K562 (cell line): ENCODE results near the gene DGKZ. TPM values are rescaled to one million over a fixed set of nuclear protein-coding genes. Genes with fewer than 3 reads are reported as not detected.

Experiments used
- CREBBP ChIP-seq: IDR thresholded peaks from one replicate; pipeline ENCODE4 v1.6.1; 2012; ENCODE audit warnings: low read depth, mild to moderate bottlenecking, control low read depth, inconsistent platforms, low read length
- CTBP1 ChIP-seq: fragments of 450-650 bp; IDR thresholded peaks from 2 replicates; pipeline ENCODE4 v1.6.1; 2016; ENCODE audit warnings: borderline replicate concordance
- HSF4 ChIP-seq: fragments of 250-450 bp; sonication (Bioruptor Pico); IDR thresholded peaks from 2 replicates; pipeline ENCODE4 v2.1.2; 2022; ENCODE audit warnings: mild to moderate bottlenecking, moderate library complexity, borderline replicate concordance
- MCM7 ChIP-seq, 2 experiments: fragments of 450-650 bp; IDR thresholded peaks; 2 replicates each; pipeline ENCODE4 v1.6.1; 2016 to 2018
- NFE2 ChIP-seq: IDR thresholded peaks from 2 replicates; pipeline ENCODE4 v1.6.1; 2014; ENCODE audit warnings: antibody characterized with exemption, low read depth
- PREB ChIP-seq: sonication (generic); formaldehyde crosslinking; IDR thresholded peaks from 2 replicates; pipeline ENCODE4 v1.8.1; 2023; ENCODE audit warnings: mild to moderate bottlenecking, missing genetic modification reagents
- STAT5A ChIP-seq: IDR thresholded peaks from 2 replicates; pipeline ENCODE4 v1.6.1; 2012; ENCODE audit warnings: low read length, inconsistent platforms, borderline replicate concordance
- TAF1 ChIP-seq: IDR thresholded peaks from 2 replicates; pipeline ENCODE4 v1.6.1; 2011; ENCODE audit warnings: mild to moderate bottlenecking, low read length, moderate library complexity; ENCODE audit not compliant: insufficient read depth, control insufficient read depth, severe bottlenecking; ENCODE audit errors: extremely low read depth
- TAF15 ChIP-seq: fragments of 200-400 bp; formaldehyde crosslinking; IDR thresholded peaks from 2 replicates; pipeline ENCODE4 v1.6.1; 2017; ENCODE audit warnings: mild to moderate bottlenecking, low read depth, low read length, moderate library complexity
- TFAP4 ChIP-seq: sonication (generic); formaldehyde crosslinking; IDR thresholded peaks from 2 replicates; pipeline ENCODE4 v1.8.0; 2022; ENCODE audit warnings: missing genetic modification reagents, mild to moderate bottlenecking, moderate library complexity, borderline replicate concordance
- TOE1 ChIP-seq, 2 experiments: fragments of 450-650 bp in 1 of 2; sonication (generic) in 1 of 2; formaldehyde crosslinking in 1 of 2; IDR thresholded peaks; 2 replicates each; pipeline versions ENCODE4 v1.7.1 to v1.8.0; 2016 to 2022; ENCODE audit warnings: borderline replicate concordance in 2 of 2, mild to moderate bottlenecking in 2 of 2, antibody characterized with exemption in 1 of 2, inconsistent platforms in 1 of 2, low read depth in 1 of 2, missing genetic modification reagents in 1 of 2, moderate library complexity in 1 of 2
- ZBTB1 ChIP-seq: sonication (generic); formaldehyde crosslinking; IDR thresholded peaks from 2 replicates; pipeline ENCODE4 v1.8.1; 2023; ENCODE audit warnings: missing genetic modification reagents, low read depth, mild to moderate bottlenecking, borderline replicate concordance
- ZNF197 ChIP-seq: fragments of 200-800 bp; sonication (Bioruptor generic); IDR thresholded peaks from 2 replicates; pipeline ENCODE4 v1.6.1; 2016; ENCODE audit warnings: low read depth, missing genetic modification characterization, missing compliant biosample characterization
- ZNF239 ChIP-seq: fragments of 250-450 bp; sonication (Bioruptor Pico); IDR thresholded peaks from 2 replicates; pipeline ENCODE4 v1.4.0; 2020; ENCODE audit warnings: mild to moderate bottlenecking
- ZNF263 ChIP-seq: sonication (generic); formaldehyde crosslinking; IDR thresholded peaks from 2 replicates; pipeline ENCODE4 v1.8.0; 2022; ENCODE audit warnings: mild to moderate bottlenecking, missing genetic modification reagents, borderline replicate concordance
- ZNF347 ChIP-seq: fragments of 450-650 bp; formaldehyde crosslinking; IDR thresholded peaks from 2 replicates; pipeline ENCODE4 v1.4.0; 2020; ENCODE audit warnings: low read depth, mild to moderate bottlenecking, moderate library complexity
- ZNF75A ChIP-seq: fragments of 450-650 bp; formaldehyde crosslinking; IDR thresholded peaks from 2 replicates; pipeline ENCODE4 v1.4.0; 2020; ENCODE audit warnings: mild to moderate bottlenecking
- ZNF830 ChIP-seq: fragments of 250-450 bp; sonication (Bioruptor Pico); IDR thresholded peaks from 2 replicates; pipeline ENCODE4 v1.5.0; 2021; ENCODE audit warnings: mild to moderate bottlenecking
- polyA plus RNA-seq, 8 experiments: library from polyadenylated mRNA; depleted of rRNA in 4 of 8; stranded (reverse) in 5 of 8; unstranded in 3 of 8; fragments of >200 nt; fragmentation: Nextera tagmentation in 2 of 8; fragmentation: Illumina TruSeq in 1 of 8; extraction: Ambion mirVana in 2 of 8; extraction: Trizol in 1 of 8; gene quantifications; 2 replicates each; pipeline versions ENCODE4 v1.2.1 to v1.2.3, GENCODE V29; 2011 to 2014; ENCODE audit warnings: inconsistent platforms in 1 of 8, missing spikeins in 1 of 8
- total RNA-seq, 7 experiments: library from RNA; depleted of rRNA in 6 of 7; stranded (reverse); fragments of >200 nt in 6 of 7; fragmentation: Illumina TruSeq in 2 of 7; extraction: Trizol in 2 of 7; gene quantifications; 2 replicates each; pipeline versions ENCODE4 v1.2.1 to v1.2.3, GENCODE V29; 2011 to 2021; ENCODE audit warnings: low replicate concordance in 1 of 7
- TF ChIP-seq, protein P1 (sequence below): fragments of 250-450 bp; sonication (Bioruptor Pico); IDR thresholded peaks from 2 replicates; pipeline ENCODE4 v1.4.0; 2020; ENCODE audit warnings: borderline replicate concordance
- TF ChIP-seq, protein P2 (sequence below): fragments of 250-450 bp; sonication (Bioruptor Pico); IDR thresholded peaks from 2 replicates; pipeline ENCODE4 v1.8.0; 2021; ENCODE audit warnings: mild to moderate bottlenecking, moderate library complexity
- TF ChIP-seq, protein P3 (sequence below): IDR thresholded peaks from 2 replicates; pipeline ENCODE4 v1.6.1; 2016; ENCODE audit warnings: missing genetic modification characterization, missing compliant biosample characterization

DGKZ gene
- total and polyA plus RNA-seq, 9 of the 15 experiments (the other 6 are each of a cell fraction or from before 2014, with no cell fraction given): 0.51 to 100 (median 44.2) TPM

DNA sequence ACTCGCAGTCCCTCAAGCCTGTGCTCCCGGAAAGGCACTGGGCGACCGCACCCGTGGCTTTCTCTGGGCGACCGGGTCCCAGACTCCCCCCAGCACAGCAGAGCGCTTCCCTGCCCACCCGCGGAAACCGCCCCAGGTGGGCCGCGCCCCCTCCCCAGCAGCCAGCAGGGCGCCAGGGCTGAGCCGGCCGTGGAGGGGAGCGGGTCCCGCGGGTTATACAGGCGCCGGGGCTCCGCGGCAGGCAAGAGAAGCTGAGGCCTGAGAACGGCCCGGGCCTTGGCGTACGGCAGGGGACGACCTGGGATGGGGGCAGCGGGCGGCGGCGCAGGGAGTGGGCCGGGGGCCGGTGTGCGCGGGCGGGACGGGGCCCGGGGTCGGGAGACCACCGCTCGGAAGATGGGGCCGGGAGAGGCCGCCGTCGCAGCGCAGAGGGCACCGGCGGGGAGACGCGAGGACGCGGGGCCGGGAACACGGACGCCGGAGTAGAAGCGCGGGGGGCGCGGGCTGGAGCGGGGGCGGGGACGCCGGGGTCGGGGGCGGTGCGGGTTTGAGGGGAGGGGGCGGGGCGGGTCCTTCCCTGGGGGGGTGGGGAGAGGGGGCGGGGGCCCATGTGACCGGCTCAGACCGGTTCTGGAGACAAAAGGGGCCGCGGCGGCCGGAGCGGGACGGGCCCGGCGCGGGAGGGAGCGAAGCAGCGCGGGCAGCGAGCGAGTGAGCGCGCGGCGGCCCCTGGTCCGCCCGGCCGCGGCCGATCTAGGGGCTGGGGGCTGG, 34.0 kb downstream of the DGKZ start, which contains the start of gene MDK (continued):
- TF ChIP-seq, protein P1, sequence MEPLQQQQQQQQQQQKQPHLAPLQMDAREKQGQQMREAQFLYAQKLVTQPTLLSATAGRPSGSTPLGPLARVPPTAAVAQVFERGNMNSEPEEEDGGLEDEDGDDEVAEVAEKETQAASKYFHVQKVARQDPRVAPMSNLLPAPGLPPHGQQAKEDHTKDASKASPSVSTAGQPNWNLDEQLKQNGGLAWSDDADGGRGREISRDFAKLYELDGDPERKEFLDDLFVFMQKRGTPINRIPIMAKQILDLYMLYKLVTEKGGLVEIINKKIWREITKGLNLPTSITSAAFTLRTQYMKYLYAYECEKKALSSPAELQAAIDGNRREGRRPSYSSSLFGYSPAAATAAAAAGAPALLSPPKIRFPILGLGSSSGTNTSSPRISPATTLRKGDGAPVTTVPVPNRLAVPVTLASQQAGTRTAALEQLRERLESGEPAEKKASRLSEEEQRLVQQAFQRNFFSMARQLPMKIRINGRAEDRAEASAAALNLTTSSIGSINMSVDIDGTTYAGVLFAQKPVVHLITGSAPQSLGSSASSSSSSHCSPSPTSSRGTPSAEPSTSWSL (CRISPR knock-in tag): no peak
- TF ChIP-seq ZBTB1 (CRISPR knock-in tag) (no peak), STAT5A (no peak), TAF15 (no peak), ZNF347 (no peak), TFAP4 (no peak; the same call in 1 of the 2 replicates), ZNF239 (CRISPR knock-in tag) (no peak), MCM7 (IDR thresholded peaks at IDR 0.05) (no peak), NFE2 (no peak), CREBBP (no peak), ZNF263 (CRISPR knock-in tag) (no peak), ZNF830 (no peak), TOE1 (IDR thresholded peaks at IDR 0.05; ENCODE audit: borderline replicate concordance) (no peak), TOE1 (CRISPR knock-in tag; IDR thresholded peaks at IDR 0.05; ENCODE audit: borderline replicate concordance, low read depth) (no peak), ZNF197 (CRISPR knock-in tag) (no peak), CTBP1 (0 out of 2 replicates have a peak, but pooled peaks have one; percentile 29), HSF4 (CRISPR knock-in tag) (no peak), ZNF75A (no peak), TAF1 (peak; percentile 55), PREB (0 out of 2 replicates have a peak, but pooled peaks have one; percentile 80)
- TF ChIP-seq, protein P2, sequence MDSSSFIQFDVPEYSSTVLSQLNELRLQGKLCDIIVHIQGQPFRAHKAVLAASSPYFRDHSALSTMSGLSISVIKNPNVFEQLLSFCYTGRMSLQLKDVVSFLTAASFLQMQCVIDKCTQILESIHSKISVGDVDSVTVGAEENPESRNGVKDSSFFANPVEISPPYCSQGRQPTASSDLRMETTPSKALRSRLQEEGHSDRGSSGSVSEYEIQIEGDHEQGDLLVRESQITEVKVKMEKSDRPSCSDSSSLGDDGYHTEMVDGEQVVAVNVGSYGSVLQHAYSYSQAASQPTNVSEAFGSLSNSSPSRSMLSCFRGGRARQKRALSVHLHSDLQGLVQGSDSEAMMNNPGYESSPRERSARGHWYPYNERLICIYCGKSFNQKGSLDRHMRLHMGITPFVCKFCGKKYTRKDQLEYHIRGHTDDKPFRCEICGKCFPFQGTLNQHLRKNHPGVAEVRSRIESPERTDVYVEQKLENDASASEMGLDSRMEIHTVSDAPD (CRISPR knock-in tag): no peak
- TF ChIP-seq, protein P3, sequence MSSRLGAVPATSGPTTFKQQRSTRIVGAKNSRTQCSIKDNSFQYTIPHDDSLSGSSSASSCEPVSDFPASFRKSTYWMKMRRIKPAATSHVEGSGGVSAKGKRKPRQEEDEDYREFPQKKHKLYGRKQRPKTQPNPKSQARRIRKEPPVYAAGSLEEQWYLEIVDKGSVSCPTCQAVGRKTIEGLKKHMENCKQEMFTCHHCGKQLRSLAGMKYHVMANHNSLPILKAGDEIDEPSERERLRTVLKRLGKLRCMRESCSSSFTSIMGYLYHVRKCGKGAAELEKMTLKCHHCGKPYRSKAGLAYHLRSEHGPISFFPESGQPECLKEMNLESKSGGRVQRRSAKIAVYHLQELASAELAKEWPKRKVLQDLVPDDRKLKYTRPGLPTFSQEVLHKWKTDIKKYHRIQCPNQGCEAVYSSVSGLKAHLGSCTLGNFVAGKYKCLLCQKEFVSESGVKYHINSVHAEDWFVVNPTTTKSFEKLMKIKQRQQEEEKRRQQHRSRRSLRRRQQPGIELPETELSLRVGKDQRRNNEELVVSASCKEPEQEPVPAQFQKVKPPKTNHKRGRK (tag): no peak
